ENCODE data around the gene WFIKKN2.
A peak's percentile ranks its signal among the peaks of the same experiment; 100 is the strongest.
"Not testable (repeated sequence)": the region's sequence is repeated elsewhere in the genome, so short reads cannot be mapped to it uniquely, and the experiment has no call there.

The WFIKKN2 gene

DNA sequence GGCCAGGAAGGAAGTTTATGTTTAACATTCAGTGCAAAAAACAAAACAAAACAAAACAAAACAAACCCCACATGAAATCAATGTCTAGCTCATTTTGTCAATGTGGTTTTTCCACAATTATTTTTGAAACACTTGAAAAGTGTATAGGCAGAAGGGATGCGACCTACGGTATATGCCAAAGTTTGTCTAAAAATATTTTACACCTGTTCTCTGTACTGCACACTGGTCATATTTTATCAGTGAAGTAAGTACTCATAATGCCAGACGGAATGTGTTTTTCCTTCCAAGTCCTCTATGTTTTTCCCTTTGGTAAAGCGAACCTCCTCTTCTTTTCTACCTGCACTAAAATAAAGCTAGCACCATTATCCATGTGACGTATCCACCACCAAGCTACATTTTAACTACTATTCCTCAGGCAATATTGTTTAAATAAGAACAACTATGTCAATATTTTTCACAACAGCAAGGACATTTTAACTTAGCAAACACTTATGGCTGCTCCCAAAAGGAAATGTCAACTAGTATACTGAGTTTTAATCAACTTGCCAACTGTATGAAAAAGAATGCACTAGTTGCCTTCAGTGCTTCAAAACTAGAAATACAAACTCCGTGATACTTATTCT is 20.4 kb downstream of the WFIKKN2 start:
- DNase-seq (ENCODE audit: low read depth) = no peak

DNA sequence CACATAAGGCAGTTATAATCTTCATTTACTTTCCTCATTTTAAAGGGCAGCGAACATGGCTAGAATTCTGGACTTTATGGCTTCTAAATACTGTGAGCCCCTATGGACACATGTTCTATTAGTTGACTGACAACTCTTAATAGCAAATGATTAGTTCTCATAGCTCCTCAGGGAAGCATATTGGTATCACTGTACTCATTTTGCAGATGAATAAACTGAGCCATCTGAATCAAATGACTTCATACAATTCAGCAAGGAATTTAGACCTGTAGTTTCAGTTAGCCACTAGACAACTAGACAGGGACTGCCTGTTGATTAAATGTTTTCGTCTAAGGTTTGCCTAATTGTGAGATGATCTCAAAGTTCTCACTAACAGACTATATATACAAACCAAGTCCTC is 21.0 kb downstream of the WFIKKN2 start:
- no peak for DNase-seq (ENCODE audit: low read depth)

- no peak for DNase-seq (ENCODE audit: low read depth)
Measured at GRCh38 chr17:50858486-50859225, 23.3 kb downstream of the WFIKKN2 start.

DNA sequence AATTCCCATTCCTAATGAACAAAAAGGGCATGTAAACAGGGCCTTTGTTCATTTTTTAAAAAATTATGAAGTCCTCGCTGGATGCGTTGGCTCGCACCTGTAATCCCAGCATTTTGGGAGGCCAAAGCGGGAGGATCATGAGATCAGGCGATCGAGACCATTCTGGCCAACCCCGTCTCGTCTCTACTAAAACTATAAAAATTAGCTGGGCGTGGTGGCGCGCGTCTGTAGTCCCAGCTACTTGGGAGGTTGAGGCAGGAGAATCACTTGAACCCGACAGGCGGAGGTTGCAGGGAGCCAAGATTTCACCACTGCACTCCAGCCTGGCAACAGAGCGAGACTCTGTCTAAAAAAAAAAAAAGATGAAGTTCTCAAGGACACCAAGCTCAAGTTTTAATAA is 24.3 kb downstream of the WFIKKN2 start:
- not testable (repeated sequence) for DNase-seq (ENCODE audit: low read depth)

DNA sequence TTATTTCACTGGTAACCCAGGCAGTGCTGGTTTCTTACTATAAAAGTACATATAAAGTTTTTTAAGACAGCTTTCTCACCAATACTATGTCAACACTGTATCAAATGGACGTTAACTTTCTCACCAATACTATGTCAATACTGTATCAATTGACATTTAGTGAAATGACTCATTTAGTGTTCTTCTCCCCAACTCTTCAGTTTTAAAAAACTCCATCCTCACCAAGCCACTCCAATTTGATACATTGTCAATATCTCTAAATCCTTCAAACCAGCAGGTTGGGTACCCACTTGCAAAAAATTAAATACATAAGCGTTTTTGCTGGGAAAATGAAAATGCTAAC is 25.9 kb downstream of the WFIKKN2 start:
- no peak for DNase-seq (ENCODE audit: low read depth)

DNA sequence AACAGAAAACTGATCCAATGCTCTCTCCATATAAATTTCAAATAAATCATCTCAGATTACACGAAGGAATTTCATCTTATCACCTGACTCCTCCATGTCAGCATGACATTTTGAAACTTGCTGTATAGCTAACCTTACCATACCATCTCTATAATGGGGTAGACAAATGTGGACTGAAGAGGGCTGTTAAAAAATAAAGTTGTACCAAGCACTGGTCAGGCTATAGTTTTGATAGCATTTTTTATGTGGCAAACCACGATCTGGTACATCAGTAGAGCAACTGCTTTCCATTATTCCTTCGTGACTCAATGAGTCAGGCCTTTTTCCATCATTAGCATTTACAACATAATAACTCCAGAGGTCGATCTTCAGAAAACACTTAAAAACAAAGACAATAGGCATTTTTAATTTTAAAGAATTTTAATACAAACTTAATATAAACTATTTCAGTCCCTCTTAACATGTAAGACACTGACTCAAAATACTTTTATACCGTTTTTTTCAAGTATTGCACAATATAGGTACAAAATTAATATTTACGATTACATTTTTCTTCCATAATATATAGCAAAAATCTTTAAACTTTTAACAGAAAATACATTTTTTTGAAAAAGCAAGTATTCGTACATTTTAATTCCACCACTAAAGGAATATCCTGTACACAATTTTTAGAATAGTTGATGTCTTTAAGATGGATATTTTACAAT is 26.6 kb downstream of the WFIKKN2 start:
- no peak for DNase-seq (ENCODE audit: low read depth)

- DNase-seq (ENCODE audit: low read depth) = peak; percentile 66
Measured at GRCh38 chr17:50863221-50863843, 27.9 kb downstream of the WFIKKN2 start.

DNA sequence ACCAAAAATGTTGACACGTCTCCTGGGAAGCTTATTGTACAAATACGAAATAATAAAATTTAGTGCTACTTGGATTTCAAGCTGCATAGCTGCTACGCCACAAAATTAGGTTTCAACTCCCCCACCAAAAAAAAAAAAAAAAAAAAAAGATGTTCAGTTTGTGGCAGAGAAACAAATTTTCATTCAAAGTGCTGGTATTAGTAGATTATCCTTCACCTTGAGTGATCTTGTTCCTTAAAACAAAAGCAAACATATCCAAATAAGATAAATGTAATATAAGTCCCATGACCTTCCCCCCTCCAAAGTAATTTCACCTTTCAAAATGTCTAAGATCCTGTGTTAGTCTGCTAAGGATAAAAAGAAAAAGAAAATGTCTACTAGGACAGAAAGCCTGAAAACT is 28.5 kb downstream of the WFIKKN2 start:
- peak; percentile 17 for DNase-seq (ENCODE audit: low read depth)

DNA sequence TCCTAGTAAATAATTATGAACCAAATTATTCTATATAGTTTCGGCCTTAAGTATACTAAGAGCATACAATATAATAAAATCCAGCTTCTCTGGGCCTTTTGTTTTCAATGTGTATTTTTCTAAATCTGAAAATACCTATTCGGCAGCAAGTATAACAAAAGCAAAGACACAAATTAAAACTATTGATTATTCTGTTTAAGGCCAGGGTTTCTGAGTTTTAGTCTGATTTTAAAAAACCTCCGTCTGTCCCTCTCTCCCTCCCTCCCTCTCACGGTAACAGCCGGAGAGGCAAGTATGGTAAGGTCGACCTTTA is 29.3 kb downstream of the WFIKKN2 start:
- no peak for DNase-seq (ENCODE audit: low read depth)

DNA sequence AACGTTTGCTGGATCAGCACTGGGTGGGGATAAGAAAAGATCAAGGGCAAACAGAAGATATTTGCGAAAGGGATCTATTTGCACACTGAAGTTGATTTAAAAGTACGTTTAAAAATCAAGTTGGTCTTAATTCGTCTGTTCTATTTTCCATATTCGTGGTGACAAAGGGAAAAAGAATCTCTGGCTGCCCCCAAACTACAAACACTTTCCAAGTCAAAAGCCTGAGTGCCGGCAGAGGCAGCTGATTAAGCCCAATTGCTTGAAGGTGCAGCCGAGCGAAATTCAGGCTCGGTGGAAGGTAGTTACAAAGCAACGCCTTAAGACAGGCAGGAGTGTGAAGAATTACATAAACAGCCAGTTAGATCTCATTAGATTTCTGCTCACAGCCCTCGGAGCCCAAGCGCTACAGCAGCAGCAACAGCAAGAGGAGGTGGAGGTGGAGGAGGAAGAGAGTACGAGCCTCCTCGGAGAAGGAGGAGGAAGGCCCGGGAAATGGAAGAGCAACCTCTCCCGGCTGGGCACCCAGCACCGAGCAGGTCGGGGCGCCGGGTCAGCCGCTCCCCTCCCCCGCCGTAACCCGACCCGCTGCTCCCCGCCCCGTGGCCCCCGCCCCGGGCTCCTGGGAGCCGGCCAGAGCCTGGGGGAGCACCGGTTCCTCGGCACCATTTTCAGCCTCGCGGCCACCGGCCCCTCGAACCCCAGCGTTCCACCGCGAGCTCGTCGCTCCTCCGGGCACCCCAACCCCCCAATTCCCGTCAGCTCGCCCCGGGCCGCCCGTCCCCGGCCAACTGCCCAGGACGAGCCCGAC is 29.9 kb downstream of the WFIKKN2 start:
- DNase-seq (ENCODE audit: low read depth) = peak; percentile 63

DNA sequence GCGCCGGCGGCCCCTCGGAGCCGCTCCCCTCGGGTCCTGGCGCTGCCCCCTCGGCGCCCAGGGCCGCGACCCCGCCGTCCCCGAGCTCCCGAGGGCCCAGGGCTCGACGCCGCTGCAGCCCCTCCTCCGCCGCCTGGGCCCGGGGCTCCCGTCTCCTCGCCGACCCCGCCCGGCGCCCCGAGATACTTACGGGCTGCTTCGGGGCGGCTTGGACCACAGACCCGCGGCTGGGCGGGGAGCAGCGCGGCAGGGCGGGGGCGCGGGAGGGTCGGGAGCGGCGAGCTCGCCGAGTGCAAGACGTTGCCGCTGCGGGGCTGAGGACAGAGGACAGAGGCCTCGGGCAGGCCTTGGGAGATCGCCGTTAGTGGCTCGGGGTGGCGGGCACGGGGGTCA is 30.5 kb downstream of the WFIKKN2 start:
- no peak for DNase-seq (ENCODE audit: low read depth)

DNA sequence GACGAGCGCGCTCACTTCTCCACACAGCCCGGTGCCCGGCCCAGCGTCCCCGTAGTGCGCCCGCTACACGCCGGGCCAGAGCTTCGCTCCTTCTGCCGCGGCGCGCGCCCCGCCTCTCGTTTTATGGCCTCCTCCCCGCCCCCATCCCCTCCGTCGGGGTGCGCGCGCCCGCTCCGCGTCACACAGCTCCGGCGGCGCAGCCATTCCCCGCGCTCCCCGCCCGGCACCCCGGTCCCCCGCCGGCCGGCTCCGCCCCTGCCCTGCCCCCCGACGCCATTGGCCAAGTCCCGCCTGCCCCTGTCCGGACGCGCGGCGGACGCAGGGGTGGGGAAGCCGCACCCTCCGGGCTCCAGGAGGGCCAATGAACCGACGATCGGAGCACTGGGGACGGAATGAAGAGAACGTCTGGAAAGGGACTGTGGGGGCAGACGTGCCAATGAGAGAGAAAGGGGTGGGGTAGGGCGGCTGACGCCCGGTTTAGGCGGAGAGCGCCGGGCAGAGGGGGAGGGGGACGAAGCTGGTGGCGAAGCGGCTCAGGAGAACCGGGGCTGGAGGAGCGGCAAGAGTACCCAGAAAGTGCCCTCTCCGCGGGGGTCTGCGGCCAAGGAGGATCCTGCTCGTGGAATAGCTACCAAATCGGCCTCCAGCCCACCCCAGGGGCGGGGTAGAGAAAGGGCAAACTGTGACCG is 31.0 kb downstream of the WFIKKN2 start, which contains the start of gene TOB1:
TOB1 (minus strand) TSS at position 94 of the 689 bp plus-strand sequence. CDS start 2,337 bp downstream, outside the sequence.
- peak; percentile 98 for DNase-seq (ENCODE audit: low read depth)

DNA sequence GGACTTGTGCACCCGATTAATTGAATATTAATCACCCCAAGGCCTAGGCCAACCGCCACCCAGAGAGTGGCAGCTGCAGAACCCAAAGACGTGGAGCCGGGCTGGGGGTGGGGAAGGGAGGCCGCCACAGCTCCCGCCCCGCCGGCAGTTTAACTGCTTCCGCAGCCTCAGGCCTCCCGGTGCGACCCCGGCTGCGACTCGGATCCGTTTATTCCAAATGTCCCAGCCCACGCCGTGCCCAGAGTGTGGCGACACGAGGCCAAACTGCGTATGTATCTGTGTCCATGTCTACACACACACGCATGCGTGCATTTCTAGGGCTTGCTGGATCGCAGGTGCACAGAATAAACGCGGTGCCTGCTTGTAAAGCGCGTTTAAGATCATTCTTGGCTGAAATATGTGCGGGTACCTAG is 31.6 kb downstream of the WFIKKN2 start:
- DNase-seq (ENCODE audit: low read depth) = peak; percentile 75

DNA sequence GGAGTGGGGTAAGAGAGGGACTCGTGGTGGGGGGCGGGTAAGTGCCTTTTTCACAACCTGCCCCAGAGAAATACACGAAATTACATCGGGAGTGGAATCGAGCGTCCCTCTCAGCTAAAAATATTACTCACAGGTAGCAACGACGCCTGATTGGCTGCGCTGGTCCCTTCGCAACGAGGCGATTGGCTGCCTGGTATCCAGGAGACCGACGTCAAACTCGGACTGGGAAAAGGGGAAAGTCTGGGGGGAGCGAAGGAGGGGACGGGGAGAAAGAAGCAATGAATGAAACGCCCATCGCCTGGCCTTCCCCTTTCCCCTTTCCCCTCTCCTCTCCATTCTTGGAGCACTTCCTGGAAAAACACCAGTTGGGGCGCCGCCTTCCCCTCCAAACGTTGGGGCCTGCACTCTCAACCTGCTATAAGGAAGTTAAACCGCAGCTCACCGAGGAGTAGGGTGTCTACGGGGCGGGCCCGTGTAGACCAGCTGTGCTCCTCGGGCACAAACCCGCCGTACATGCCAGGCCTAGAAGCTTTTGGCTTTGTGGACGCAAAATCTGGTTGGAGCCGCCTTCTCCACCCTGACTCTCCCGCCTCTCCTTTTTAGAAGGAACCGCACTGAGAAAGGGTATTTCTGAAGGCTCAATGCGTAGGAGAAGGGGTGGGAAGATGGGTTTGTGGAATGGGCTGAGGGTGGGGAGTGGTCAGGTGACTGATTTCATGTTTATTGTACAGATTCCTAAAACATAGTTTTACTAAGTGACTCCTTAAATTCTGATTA is 32.2 kb downstream of the WFIKKN2 start:
- peak; percentile 97 for DNase-seq (ENCODE audit: low read depth)

GRCh38 chr17:50868140-50868438 is 32.7 kb downstream of the WFIKKN2 start:
- no peak for DNase-seq (ENCODE audit: low read depth)

DNA sequence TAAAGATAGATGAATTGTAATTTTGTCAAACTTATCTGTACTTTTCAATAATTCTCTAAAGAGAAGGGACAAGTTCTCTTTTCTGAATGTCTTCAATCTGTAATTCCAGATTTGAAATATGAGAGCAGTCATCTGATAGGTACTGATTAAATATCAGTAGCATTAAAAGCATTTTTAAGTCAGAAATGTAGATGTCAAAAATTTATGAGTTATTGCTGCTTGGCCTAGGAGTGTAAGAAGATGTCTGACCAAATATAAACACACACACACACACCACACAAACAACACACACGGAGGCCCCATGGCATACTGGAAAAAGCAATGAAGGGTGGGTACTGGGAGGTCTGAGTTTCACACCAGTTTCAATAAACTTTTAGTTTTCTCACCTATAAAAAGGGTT is 33.2 kb downstream of the WFIKKN2 start:
- DNase-seq (ENCODE audit: low read depth) = no peak

- DNase-seq (ENCODE audit: low read depth) = no peak
Measured at GRCh38 chr17:50871364-50871763, 36.0 kb downstream of the WFIKKN2 start.

DNA sequence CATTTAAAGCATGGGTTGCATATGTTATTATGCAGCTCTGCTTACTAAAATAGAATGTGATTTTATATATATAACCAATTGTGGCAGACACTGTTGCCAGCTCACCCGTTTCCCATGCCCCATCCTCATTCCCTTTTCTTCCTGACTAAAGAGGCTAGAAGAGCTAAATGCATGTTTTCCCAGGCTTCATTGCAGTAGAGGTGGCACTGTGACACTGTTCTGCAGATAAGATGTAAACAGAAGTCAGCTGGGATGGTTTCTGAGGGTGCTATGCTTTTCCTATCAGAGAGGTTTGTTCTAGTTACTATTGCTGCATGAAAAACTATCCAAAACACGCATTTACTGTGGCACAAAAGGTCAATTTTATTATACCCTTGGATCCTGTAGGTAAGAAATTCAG is 36.5 kb downstream of the WFIKKN2 start:
- DNase-seq (ENCODE audit: low read depth) = no peak

GRCh38 chr17:50872710-50873424 is 37.5 kb downstream of the WFIKKN2 start:
- peak; percentile 49 for DNase-seq (ENCODE audit: low read depth)

- DNase-seq (ENCODE audit: low read depth) = no peak
Measured at GRCh38 chr17:50875074-50875473, 39.7 kb downstream of the WFIKKN2 start.

All from ELR (cell line).